NCI-H82 (cell line): ENCODE data around the gene CNOT10.
"Not testable (repeated sequence)": the region's sequence is repeated elsewhere in the genome, so short reads cannot be mapped to it uniquely, and the experiment has no call there.

Experiments used
- DNase-seq: peaks from one replicate; lab custom pipeline; 2025; lab: John Stamatoyannopoulos, UW

The CNOT10 gene

GRCh38 chr3:32759342-32759741 lies 74.4 kb downstream of the CNOT10 start:
- DNase-seq, result no peak

- no peak for DNase-seq
Observed at GRCh38 chr3:32764481-32764880, 79.5 kb downstream of the CNOT10 start.

GRCh38 chr3:32778389-32778788 lies 93.4 kb downstream of the CNOT10 start:
- DNase-seq, result peak; percentile 5

GRCh38 chr3:32780071-32780734 lies 95.2 kb downstream of the CNOT10 start:
- peak; percentile 11 for DNase-seq

GRCh38 chr3:32780735-32781210 lies 95.8 kb downstream of the CNOT10 start:
- peak; percentile 79 for DNase-seq

GRCh38 chr3:32781211-32781968 lies 96.4 kb downstream of the CNOT10 start:
- peak; percentile 87 for DNase-seq

- DNase-seq, result not testable (repeated sequence)
Observed at GRCh38 chr3:32781969-32782270, 96.9 kb downstream of the CNOT10 start.

GRCh38 chr3:32782407-32782806 lies 97.4 kb downstream of the CNOT10 start:
- DNase-seq, result no peak

- no peak for DNase-seq
Observed at GRCh38 chr3:32791833-32792232, 106.8 kb downstream of the CNOT10 start.

- DNase-seq, result no peak
Observed at GRCh38 chr3:32794487-32795308, 109.7 kb downstream of the CNOT10 start.

- DNase-seq, result not testable (repeated sequence)
Observed at GRCh38 chr3:32796384-32796950, 111.5 kb downstream of the CNOT10 start.

- DNase-seq, result no peak
Observed at GRCh38 chr3:32797776-32798175, 112.8 kb downstream of the CNOT10 start.

- DNase-seq, result not testable (repeated sequence)
Observed at GRCh38 chr3:32801440-32801839, 116.5 kb downstream of the CNOT10 start.

- no peak for DNase-seq
Observed at GRCh38 chr3:32813180-32813579, 128.2 kb downstream of the CNOT10 start.

- DNase-seq, result no peak
Observed at GRCh38 chr3:32814361-32814760, 129.4 kb downstream of the CNOT10 start.

GRCh38 chr3:32815841-32816438 lies 131.0 kb downstream of the CNOT10 start:
- no peak for DNase-seq

- peak; percentile 35 for DNase-seq
Observed at GRCh38 chr3:32816439-32817256, 131.7 kb downstream of the CNOT10 start.

- DNase-seq, result peak; percentile 24
Observed at GRCh38 chr3:32817257-32817557, 132.2 kb downstream of the CNOT10 start.

- DNase-seq, result peak; percentile 24
Observed at GRCh38 chr3:32817558-32818228, 132.7 kb downstream of the CNOT10 start, which contains the start of gene TRIM71. Gene TRIM71, plus strand, starts transcription at chr3:32817997. Its CDS starts 84 bp downstream, at chr3:32818081.

GRCh38 chr3:32818229-32818969 lies 133.4 kb downstream of the CNOT10 start:
- peak; percentile 24 for DNase-seq
